GM23248 (cell line): Measurements from ENCODE around the gene FOXB1. TPM values are rescaled to one million over a fixed set of nuclear protein-coding genes. Genes with fewer than 3 reads are reported as not detected.

Experiments
- DNase-seq: peaks from one replicate; pipeline ENCODE4 v3.0.0-alpha.2; 2015
- H2AFZ ChIP-seq: fragments of 200-600 bp; sonication (generic); 2 replicates; pipeline ENCODE4 v1.6.1; 2016; ENCODE audit warnings: antibody characterized with exemption
- H3F3A ChIP-seq: fragments of 200-600 bp; sonication (generic); 2 replicates; pipeline ENCODE4 v1.6.1; 2016; ENCODE audit warnings: mild to moderate bottlenecking, antibody characterized with exemption, mixed run types; ENCODE audit not compliant: insufficient read depth
- H3K27ac ChIP-seq: fragments of 200-600 bp; sonication (generic); 2 replicates; pipeline ENCODE4 v1.5.1; 2016; ENCODE audit warnings: mild to moderate bottlenecking
- H3K27me3 ChIP-seq: fragments of 200-600 bp; sonication (generic); replicated peaks from 2 replicates; pipeline ENCODE4 v1.6.1; 2016; ENCODE audit warnings: mild to moderate bottlenecking; ENCODE audit not compliant: insufficient read depth
- H3K36me3 ChIP-seq: fragments of 200-600 bp; sonication (generic); 2 replicates; pipeline ENCODE4 v1.6.1; 2016; ENCODE audit warnings: low read depth, mild to moderate bottlenecking
- H3K4me1 ChIP-seq: fragments of 200-600 bp; sonication (generic); 2 replicates; pipeline ENCODE4 v1.6.1; 2016; ENCODE audit warnings: mild to moderate bottlenecking; ENCODE audit not compliant: insufficient read depth
- H3K4me2 ChIP-seq: fragments of 200-600 bp; sonication (generic); one replicate; pipeline ENCODE4 v1.6.1; 2016; ENCODE audit warnings: mild to moderate bottlenecking; ENCODE audit not compliant: unreplicated experiment
- H3K4me3 ChIP-seq: fragments of 200-600 bp; sonication (generic); 2 replicates; pipeline ENCODE4 v1.5.1; 2016; ENCODE audit warnings: mild to moderate bottlenecking
- H3K79me2 ChIP-seq: fragments of 200-600 bp; sonication (generic); 2 replicates; pipeline ENCODE4 v1.6.1; 2016; ENCODE audit warnings: mild to moderate bottlenecking; ENCODE audit not compliant: insufficient read depth
- H3K9ac ChIP-seq: fragments of 200-600 bp; sonication (generic); 2 replicates; pipeline ENCODE4 v1.6.1; 2016; ENCODE audit warnings: mild to moderate bottlenecking
- H3K9me2 ChIP-seq: fragments of 200-600 bp; sonication (generic); 2 replicates; pipeline ENCODE4 v1.6.1; 2016; ENCODE audit warnings: mixed run types, mild to moderate bottlenecking, moderate library complexity; ENCODE audit not compliant: insufficient read depth
- H3K9me3 ChIP-seq: fragments of 200-600 bp; sonication (generic); one replicate; pipeline ENCODE4 v1.6.1; 2017; ENCODE audit warnings: low read depth
- H4K20me1 ChIP-seq: fragments of 200-600 bp; sonication (generic); 2 replicates; pipeline ENCODE4 v1.6.0; 2016; ENCODE audit not compliant: insufficient read depth
- EZH2 ChIP-seq: fragments of 200-600 bp; sonication (generic); IDR thresholded peaks from 2 replicates; pipeline ENCODE4 v1.6.1; 2018; ENCODE audit warnings: antibody characterized with exemption, mild to moderate bottlenecking; ENCODE audit not compliant: insufficient read depth, poor library complexity, severe bottlenecking
- EZH2phosphoT487 ChIP-seq: fragments of 200-600 bp; sonication (generic); IDR thresholded peaks from 2 replicates; pipeline ENCODE4 v1.6.1; 2018; ENCODE audit warnings: antibody characterized with exemption, moderate library complexity, mild to moderate bottlenecking, low read depth; ENCODE audit not compliant: insufficient read depth
- WGBS, 2 experiments: methylation state at CpG; one replicate each; pipeline ENCODE4 v1.1.6; 2015 to 2017; ENCODE audit warnings: low lambda C conversion rate in 2 of 2, low coverage in 1 of 2; ENCODE audit errors: missing lambda C conversion rate in 2 of 2; 5-methylcytosine and 5-hydroxymethylcytosine counted together
- in situ Hi-C: fragments of 300-500 bp; cut with MboI; formaldehyde crosslinking; loops from 2 replicates; pipeline ENCODE4 v1.15.0; 2020
- polyA plus RNA-seq: library from polyadenylated mRNA; unstranded; fragments of >200 nt; fragmentation: Nextera tagmentation; extraction: Ambion mirVana; gene quantifications from 2 replicates; pipeline ENCODE4 v1.2.1, GENCODE V29; 2016
- total RNA-seq: library from RNA; depleted of rRNA; stranded (reverse); fragments of >200 nt; shearing (Covaris generic); gene quantifications from 2 replicates; pipeline ENCODE4 v1.2.3, GENCODE V29; 2014

The FOXB1 gene
- total and polyA plus RNA-seq, 2 experiments from 2014 or later, result not detected

DNA sequence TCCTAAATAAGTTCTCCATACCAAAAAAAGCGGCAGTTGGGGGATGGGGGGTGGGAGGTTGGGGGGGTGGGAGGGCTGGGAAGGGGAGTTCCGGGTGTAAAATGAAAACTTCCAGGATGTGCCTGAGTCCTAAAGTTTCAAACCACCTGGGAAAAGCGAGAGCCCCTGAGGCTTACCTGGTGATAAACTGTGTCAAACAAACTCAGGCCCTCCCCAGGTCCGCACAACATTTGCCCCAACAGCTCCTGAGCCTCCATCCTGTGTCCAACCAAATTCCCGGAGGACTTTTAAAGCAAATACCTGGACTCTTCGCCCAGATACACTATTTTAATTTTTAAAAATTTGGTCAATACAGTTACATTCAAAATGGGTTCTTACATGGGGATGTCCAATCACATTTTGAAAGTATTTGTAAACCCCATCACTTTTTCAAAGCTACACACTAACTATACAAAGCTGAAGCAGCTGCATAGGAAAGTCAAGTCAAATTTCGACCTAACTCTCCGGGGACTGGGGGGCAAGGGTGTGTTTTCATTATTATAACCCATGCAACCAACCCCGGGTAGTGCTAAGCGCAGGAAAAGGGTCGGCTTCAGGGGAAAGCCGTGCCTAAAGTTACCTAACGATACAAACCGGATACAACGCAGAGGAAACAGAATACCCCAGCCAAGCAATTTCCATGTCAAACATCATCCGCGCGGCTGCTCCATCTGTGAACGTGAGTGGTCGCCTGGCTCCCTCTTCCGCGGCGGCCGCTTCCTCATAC is 685 bp upstream of the FOXB1 start:
- no peak for TF ChIP-seq EZH2
- 0 out of 2 replicates have a peak, but pooled peaks have one; percentile 44 for TF ChIP-seq EZH2phosphoT487
- H3K79me2 ChIP-seq, result no peaks in the 10 kb centered on the region
- in situ Hi-C loops, result no loop called here
- no peaks in the 10 kb centered on the region for H3K36me3 ChIP-seq
- DNase-seq, result no peak
- WGBS, 2 experiments, result 25 to 26% methylated on average over 22 to 24 of the region's 24 CpGs
- H3K9ac ChIP-seq, result no peak overlapping the region
- no peaks in the 10 kb centered on the region for H3K9me2 ChIP-seq
- H3K4me1 ChIP-seq, result no peaks in the 10 kb centered on the region
- H3K9me3 ChIP-seq, result no peaks in the 10 kb centered on the region
- no peak overlapping the region for H2AFZ ChIP-seq
- H4K20me1 ChIP-seq, result no peaks in the 10 kb centered on the region
- H3K4me2 ChIP-seq, result no peak overlapping the region
- no peak overlapping the region for H3K27ac ChIP-seq
- peaks cover 97% of the 10 kb centered on the region for H3K27me3 ChIP-seq
- no peaks in the 10 kb centered on the region for H3F3A ChIP-seq
- no peak overlapping the region for H3K4me3 ChIP-seq

GRCh38 chr15:60004846-60005351 is 788 bp downstream of the FOXB1 start:
- peak; percentile 27 for DNase-seq
- H4K20me1 ChIP-seq, result no peaks in the 10 kb centered on the region
- H3F3A ChIP-seq, result no peaks in the 10 kb centered on the region
- H3K27ac ChIP-seq, result no peak overlapping the region
- WGBS, 2 experiments, result 3 to 6% methylated on average over 43 to 44 of the region's 44 CpGs
- TF ChIP-seq EZH2 (peak; percentile 58), EZH2phosphoT487 (no peak)
- H2AFZ ChIP-seq, result no peak overlapping the region
- peaks cover 97% of the 10 kb centered on the region for H3K27me3 ChIP-seq
- no peak overlapping the region for H3K9ac ChIP-seq
- H3K9me3 ChIP-seq, result no peaks in the 10 kb centered on the region
- no peak overlapping the region for H3K4me3 ChIP-seq
- H3K79me2 ChIP-seq, result no peaks in the 10 kb centered on the region
- H3K4me2 ChIP-seq, result no peak overlapping the region
- in situ Hi-C loops, result no loop called here
- H3K9me2 ChIP-seq, result no peaks in the 10 kb centered on the region
- H3K36me3 ChIP-seq, result no peaks in the 10 kb centered on the region
- H3K4me1 ChIP-seq, result no peaks in the 10 kb centered on the region

DNA sequence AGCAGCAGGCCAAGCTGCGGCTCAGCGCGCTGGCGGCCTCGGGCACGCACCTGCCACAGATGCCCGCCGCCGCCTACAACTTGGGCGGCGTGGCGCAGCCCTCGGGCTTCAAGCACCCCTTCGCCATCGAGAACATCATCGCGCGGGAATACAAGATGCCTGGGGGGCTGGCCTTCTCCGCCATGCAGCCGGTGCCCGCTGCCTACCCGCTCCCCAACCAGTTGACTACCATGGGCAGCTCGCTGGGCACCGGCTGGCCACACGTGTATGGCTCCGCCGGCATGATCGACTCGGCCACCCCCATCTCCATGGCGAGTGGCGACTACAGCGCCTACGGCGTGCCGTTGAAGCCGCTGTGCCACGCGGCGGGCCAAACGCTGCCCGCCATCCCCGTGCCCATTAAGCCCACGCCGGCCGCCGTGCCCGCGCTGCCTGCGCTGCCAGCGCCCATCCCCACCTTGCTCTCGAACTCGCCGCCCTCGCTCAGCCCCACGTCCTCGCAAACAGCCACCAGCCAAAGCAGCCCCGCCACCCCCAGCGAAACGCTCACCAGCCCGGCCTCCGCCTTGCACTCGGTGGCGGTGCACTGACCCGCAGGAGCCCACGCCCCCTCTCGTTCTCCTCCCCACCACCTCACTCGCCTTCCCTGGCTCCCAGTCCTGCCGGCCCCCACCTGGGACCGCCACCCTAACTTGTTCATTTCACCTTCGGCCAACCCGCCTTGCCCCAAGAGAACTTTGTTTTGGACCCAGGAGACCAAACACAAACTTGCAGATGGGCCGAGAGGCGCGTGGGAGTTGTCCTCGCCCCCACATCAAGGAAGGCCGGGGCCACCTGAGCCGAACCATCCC is 1.5 kb downstream of the FOXB1 start:
- peak overlapping the region; percentile 66 for H2AFZ ChIP-seq
- no peaks in the 10 kb centered on the region for H3K9me2 ChIP-seq
- H3K4me1 ChIP-seq, result no peaks in the 10 kb centered on the region
- DNase-seq, result no peak
- no peaks in the 10 kb centered on the region for H4K20me1 ChIP-seq
- no peaks in the 10 kb centered on the region for H3K79me2 ChIP-seq
- H3F3A ChIP-seq, result no peaks in the 10 kb centered on the region
- in situ Hi-C loops, result no loop called here
- H3K27me3 ChIP-seq, result peaks cover 97% of the 10 kb centered on the region
- 7 to 8% methylated on average over 65 to 67 of the region's 77 CpGs for WGBS, 2 experiments
- no peaks in the 10 kb centered on the region for H3K9me3 ChIP-seq
- H3K4me2 ChIP-seq, result peak overlapping the region; percentile 76
- no peaks in the 10 kb centered on the region for H3K36me3 ChIP-seq
- TF ChIP-seq EZH2phosphoT487, result peak; percentile 51; the same call in 1 of the 2 replicates
- TF ChIP-seq EZH2, result no peak
- peak overlapping the region; percentile 62 for H3K4me3 ChIP-seq
- H3K27ac ChIP-seq, result no peak overlapping the region
- H3K9ac ChIP-seq, result no peak overlapping the region

- Histone ChIP-seq H4K20me1 (no peaks in the 10 kb centered on the region), H3K4me2 (peak overlapping the region; percentile 76), H3K36me3 (no peaks in the 10 kb centered on the region), H3K27me3 (peaks cover 97% of the 10 kb centered on the region), H3F3A (no peaks in the 10 kb centered on the region), H3K9me2 (no peaks in the 10 kb centered on the region), H3K9ac (peak overlapping the region; percentile 29; the same call in 1 of the 2 replicates), H3K9me3 (no peaks in the 10 kb centered on the region), H3K27ac (no peak overlapping the region), H3K79me2 (no peaks in the 10 kb centered on the region), H3K4me3 (peak overlapping the region; percentile 62), H2AFZ (peak overlapping the region; percentile 66), H3K4me1 (no peaks in the 10 kb centered on the region)
- DNase-seq, result peak; percentile 48
- 0 out of 2 replicates have a peak, but pooled peaks have one; percentile 40 for TF ChIP-seq EZH2phosphoT487
- peak; percentile 77 for TF ChIP-seq EZH2
- in situ Hi-C loops, result no loop called here
- WGBS, 2 experiments, result 1 to 2% methylated on average over 32 of the region's 32 CpGs
These were observed 2.2 kb downstream of the FOXB1 start for GRCh38 chr15:60006203-60006862.
